Measurements from ENCODE around the gene MSN.
"Not testable (repeated sequence)": the region's sequence is repeated elsewhere in the genome, so short reads cannot be mapped to it uniquely, and the experiment has no call there.

The MSN gene

DNA sequence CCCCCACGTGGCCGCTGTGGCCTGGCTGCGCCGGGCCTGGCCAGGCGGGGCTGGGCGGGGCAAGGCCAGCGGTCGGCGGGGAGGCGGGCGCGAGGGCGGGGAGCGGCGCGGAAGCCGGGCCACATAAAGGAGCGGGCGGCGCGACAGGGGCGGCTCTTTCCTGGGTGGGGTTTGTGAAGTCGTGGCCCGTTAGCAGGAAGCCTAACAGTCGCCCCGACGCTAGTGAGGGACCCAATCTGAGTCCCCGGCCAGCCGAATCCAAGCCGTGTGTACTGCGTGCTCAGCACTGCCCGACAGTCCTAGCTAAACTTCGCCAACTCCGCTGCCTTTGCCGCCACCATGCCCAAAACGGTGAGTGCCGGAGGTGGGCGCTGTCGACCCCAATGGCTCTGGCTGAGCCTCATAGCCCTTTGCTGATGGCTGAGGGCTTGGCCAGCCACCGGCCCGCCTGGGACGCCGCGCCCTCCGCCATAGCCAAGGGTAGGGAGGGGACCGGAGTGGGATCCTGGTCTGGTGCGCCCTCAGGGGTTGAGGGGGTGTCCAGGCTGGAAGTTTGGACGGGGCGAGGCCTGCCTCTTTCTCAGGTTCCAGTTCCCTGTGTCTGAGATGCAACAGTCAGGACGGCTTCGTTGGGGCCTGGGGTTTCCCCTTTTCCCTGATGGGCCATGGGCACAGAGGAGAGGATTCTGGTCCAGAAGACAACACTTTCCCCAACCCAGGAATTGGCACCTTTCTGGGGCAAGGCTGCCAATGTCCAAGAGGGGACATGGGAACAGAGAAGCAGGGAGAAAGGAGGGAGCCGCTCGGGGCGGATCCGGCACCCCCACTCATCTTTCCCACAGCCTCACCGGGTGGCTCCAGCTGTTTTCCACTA lies at the start of gene MSN:
TSS of gene MSN (plus strand) at position 152 of the 874 bp plus-strand sequence. CDS start at position 340, 188 bp downstream.
- peak; percentile 79 for DNase-seq (ENCODE audit: low spot score)
- no peaks in the 10 kb centered on the region for H3K27me3 Mint-ChIP-seq (ENCODE audit: low read depth)
- peak within 1 kb of the TSS; percentile 98 for H3K4me3 Mint-ChIP-seq
- H3K27ac Mint-ChIP-seq, result peak within 1 kb of the TSS; percentile 93
- H3K9me3 Mint-ChIP-seq, result peaks cover under 1% of the 10 kb centered on the region
- peaks cover 40% of the 10 kb centered on the region for H3K36me3 Mint-ChIP-seq (ENCODE audit: low read depth)
- H3K4me1 Mint-ChIP-seq (ENCODE audit: low read depth), result peaks cover 34% of the 10 kb centered on the region

GRCh38 chrX:65620096-65620705 lies 47.3 kb upstream of the MSN start:
- H3K36me3 Mint-ChIP-seq (ENCODE audit: low read depth); H3K4me1 Mint-ChIP-seq (ENCODE audit: low read depth); DNase-seq (ENCODE audit: low spot score); H3K9me3 Mint-ChIP-seq; H3K4me3 Mint-ChIP-seq; H3K27ac Mint-ChIP-seq; H3K27me3 Mint-ChIP-seq (ENCODE audit: low read depth): not testable (repeated sequence)

- DNase-seq (ENCODE audit: low spot score), result no peak
- Mint-ChIP-seq H3K4me1 (ENCODE audit: low read depth) (no peaks in the 10 kb centered on the region), H3K27me3 (ENCODE audit: low read depth) (no peaks in the 10 kb centered on the region), H3K4me3 (no peak overlapping the region), H3K27ac (no peak overlapping the region), H3K36me3 (ENCODE audit: low read depth) (no peaks in the 10 kb centered on the region), H3K9me3 (peaks cover 13% of the 10 kb centered on the region)
These were observed 36.7 kb upstream of the MSN start for GRCh38 chrX:65630771-65631170.

DNA sequence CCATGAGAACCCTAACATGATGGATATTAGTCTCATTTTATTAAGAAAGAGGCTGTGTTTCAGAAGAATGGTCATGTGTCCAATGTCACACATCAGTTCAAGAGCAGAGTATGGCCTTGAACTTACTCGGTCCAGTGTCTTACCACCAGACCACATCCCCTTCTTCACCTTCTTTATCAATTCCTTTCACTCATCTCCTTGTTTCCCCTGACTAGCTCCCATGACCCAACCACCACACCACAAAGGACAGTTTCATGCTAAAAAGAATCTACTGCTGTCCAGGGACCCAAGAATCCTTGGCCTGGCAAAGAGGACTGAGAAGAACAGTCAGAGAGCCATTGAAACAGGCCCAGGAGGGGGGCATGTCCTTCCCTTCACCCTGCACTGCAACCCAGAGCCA lies 33.6 kb upstream of the MSN start:
- no peaks in the 10 kb centered on the region for H3K27me3 Mint-ChIP-seq (ENCODE audit: low read depth)
- no peaks in the 10 kb centered on the region for H3K36me3 Mint-ChIP-seq (ENCODE audit: low read depth)
- no peak for DNase-seq (ENCODE audit: low spot score)
- no peak overlapping the region for H3K27ac Mint-ChIP-seq
- H3K9me3 Mint-ChIP-seq, result no peaks in the 10 kb centered on the region
- no peak overlapping the region for H3K4me3 Mint-ChIP-seq
- no peaks in the 10 kb centered on the region for H3K4me1 Mint-ChIP-seq (ENCODE audit: low read depth)

DNA sequence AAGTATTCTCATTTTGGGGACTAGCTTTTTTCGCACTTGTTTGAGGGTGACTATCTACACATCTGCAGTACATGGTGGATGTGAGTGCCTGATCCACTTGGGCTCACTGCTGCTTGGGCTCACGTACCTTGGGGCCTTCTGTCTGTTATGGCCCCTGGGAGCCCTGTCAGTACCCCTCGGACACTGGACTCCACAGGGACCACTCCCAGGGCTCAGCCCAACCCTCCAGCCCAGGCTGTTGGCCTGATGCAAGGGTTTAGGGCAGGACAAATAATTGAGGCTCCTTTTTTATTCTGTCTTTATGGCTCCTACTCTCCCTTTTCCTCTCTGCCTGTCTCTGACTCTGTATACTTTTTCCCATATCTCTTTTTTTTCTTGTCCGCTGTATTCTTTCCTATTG lies 32.7 kb upstream of the MSN start:
- Mint-ChIP-seq H3K27me3 (ENCODE audit: low read depth) (no peaks in the 10 kb centered on the region), H3K4me1 (ENCODE audit: low read depth) (no peaks in the 10 kb centered on the region), H3K4me3 (no peak overlapping the region), H3K36me3 (ENCODE audit: low read depth) (no peaks in the 10 kb centered on the region), H3K9me3 (no peaks in the 10 kb centered on the region), H3K27ac (peak overlapping the region; percentile 16)
- no peak for DNase-seq (ENCODE audit: low spot score)

DNA sequence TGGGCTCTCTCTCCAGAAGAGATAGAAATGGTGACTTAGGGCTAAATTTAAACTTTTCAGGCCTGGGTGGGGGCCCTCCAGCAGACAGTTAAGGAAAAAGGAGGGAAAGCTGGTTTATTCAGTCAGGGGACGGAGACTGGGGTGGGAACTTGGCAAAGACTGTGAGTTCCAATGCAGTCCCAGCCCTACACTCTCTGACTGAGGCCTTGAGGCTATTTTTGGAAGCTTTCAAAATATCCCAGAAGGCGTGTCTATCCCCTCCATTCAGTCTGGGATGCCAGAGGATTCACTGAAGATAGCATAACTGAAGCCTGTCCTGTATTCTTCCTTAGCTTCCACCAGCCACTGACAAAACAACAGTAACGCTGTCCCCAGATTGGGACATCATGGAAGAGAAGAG lies 32.1 kb upstream of the MSN start:
- H3K27ac Mint-ChIP-seq, result no peak overlapping the region
- H3K4me3 Mint-ChIP-seq, result no peak overlapping the region
- no peaks in the 10 kb centered on the region for H3K27me3 Mint-ChIP-seq (ENCODE audit: low read depth)
- DNase-seq (ENCODE audit: low spot score), result no peak
- no peaks in the 10 kb centered on the region for H3K36me3 Mint-ChIP-seq (ENCODE audit: low read depth)
- H3K4me1 Mint-ChIP-seq (ENCODE audit: low read depth), result no peaks in the 10 kb centered on the region
- no peaks in the 10 kb centered on the region for H3K9me3 Mint-ChIP-seq

DNA sequence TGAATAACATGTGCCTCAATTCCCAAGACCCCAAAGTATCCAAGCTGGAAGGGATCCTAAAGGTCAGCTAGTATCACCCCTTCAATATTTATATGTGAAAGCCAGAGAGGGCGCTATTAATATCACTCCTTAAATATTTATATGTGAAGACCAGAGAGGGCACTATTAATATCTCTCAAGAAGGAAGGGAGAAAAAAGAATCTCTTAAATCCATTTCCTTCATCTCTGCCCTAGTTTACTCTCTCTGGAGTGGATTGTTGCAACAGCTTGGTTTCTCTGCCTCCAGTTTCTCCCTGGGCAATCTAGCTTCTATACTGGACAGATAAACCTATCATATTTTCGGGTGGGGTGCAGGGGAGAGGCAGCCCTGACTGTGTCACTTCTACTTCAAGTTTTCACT lies 31.6 kb upstream of the MSN start:
- Mint-ChIP-seq H3K36me3 (ENCODE audit: low read depth) (no peaks in the 10 kb centered on the region), H3K4me1 (ENCODE audit: low read depth) (no peaks in the 10 kb centered on the region), H3K27me3 (ENCODE audit: low read depth) (no peaks in the 10 kb centered on the region), H3K4me3 (no peak overlapping the region), H3K9me3 (no peaks in the 10 kb centered on the region), H3K27ac (no peak overlapping the region)
- no peak for DNase-seq (ENCODE audit: low spot score)

- H3K4me3 Mint-ChIP-seq; H3K4me1 Mint-ChIP-seq (ENCODE audit: low read depth); H3K36me3 Mint-ChIP-seq (ENCODE audit: low read depth); H3K27ac Mint-ChIP-seq; H3K9me3 Mint-ChIP-seq; H3K27me3 Mint-ChIP-seq (ENCODE audit: low read depth); DNase-seq (ENCODE audit: low spot score): not testable (repeated sequence)
These were observed 31.2 kb upstream of the MSN start for GRCh38 chrX:65636261-65636660.

DNA sequence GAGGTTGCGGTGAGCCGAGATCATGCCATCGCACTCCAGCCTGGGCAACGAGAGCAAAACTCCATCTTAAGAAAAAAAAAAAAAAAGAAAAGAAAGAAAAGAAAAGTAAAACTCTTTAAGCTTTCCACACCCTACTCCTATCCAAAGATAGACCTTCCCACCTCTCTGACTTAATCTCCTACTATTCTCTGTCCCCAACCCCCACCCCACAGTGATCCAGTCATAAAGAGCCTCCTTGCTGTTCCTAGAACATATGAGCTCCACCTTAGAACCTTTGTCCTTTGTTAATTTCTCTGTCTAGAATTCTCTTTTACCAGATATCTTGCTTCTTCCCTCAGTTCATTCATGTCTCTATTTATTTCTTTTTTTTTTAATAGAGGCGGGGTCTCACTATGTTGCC lies 30.1 kb upstream of the MSN start:
- H3K4me3 Mint-ChIP-seq, result no peak overlapping the region
- no peaks in the 10 kb centered on the region for H3K4me1 Mint-ChIP-seq (ENCODE audit: low read depth)
- H3K27me3 Mint-ChIP-seq (ENCODE audit: low read depth), result no peaks in the 10 kb centered on the region
- no peak overlapping the region for H3K27ac Mint-ChIP-seq
- H3K36me3 Mint-ChIP-seq (ENCODE audit: low read depth), result no peaks in the 10 kb centered on the region
- H3K9me3 Mint-ChIP-seq, result no peaks in the 10 kb centered on the region
- no peak for DNase-seq (ENCODE audit: low spot score)

GRCh38 chrX:65642914-65643491 lies 24.5 kb upstream of the MSN start:
- H3K27me3 Mint-ChIP-seq (ENCODE audit: low read depth), result no peaks in the 10 kb centered on the region
- H3K36me3 Mint-ChIP-seq (ENCODE audit: low read depth), result no peaks in the 10 kb centered on the region
- H3K4me1 Mint-ChIP-seq (ENCODE audit: low read depth), result peaks cover 5% of the 10 kb centered on the region
- no peak for DNase-seq (ENCODE audit: low spot score)
- H3K4me3 Mint-ChIP-seq, result no peak overlapping the region
- no peak overlapping the region for H3K27ac Mint-ChIP-seq
- H3K9me3 Mint-ChIP-seq, result no peaks in the 10 kb centered on the region

- Mint-ChIP-seq H3K4me1 (ENCODE audit: low read depth) (peaks cover 5% of the 10 kb centered on the region), H3K27me3 (ENCODE audit: low read depth) (no peaks in the 10 kb centered on the region), H3K9me3 (no peaks in the 10 kb centered on the region), H3K4me3 (no peak overlapping the region), H3K36me3 (ENCODE audit: low read depth) (no peaks in the 10 kb centered on the region), H3K27ac (no peak overlapping the region)
- DNase-seq (ENCODE audit: low spot score), result no peak
These were observed 23.9 kb upstream of the MSN start for GRCh38 chrX:65643531-65644052.

DNA sequence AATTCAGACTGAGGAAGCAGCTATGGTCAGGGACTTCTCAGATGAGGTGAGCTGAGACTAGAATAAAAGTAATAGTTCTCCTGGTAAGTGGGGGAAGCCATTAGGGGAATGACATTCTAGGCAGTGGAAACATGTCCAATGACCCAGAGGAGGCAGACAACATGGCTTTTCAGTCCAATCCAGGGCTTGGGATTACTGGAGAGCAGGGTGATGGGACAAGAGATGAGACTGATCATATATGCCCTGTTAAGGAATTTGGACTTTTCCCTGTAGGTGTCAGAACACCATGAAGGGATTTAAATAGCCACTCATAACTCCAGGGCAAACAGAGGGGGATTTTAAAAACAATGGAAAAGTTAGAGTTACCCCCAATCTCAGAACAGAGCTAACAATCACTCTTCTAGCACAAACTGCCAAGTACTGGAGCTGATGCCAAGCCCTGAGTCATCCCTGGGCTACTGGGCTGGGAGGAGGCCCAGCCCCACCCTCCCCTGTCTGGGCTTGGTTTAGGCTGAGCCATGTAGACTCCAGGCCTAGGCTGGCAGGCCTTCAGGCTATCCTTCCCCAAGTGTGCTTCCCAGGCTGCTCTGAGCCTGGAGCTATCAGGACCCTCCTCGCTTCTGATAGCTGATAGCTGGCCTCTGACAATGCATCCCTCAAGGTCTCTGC lies 22.7 kb upstream of the MSN start:
- H3K4me3 Mint-ChIP-seq, result no peak overlapping the region
- no peaks in the 10 kb centered on the region for H3K9me3 Mint-ChIP-seq
- no peak for DNase-seq (ENCODE audit: low spot score)
- H3K27ac Mint-ChIP-seq, result no peak overlapping the region
- no peaks in the 10 kb centered on the region for H3K27me3 Mint-ChIP-seq (ENCODE audit: low read depth)
- H3K4me1 Mint-ChIP-seq (ENCODE audit: low read depth), result peaks cover 5% of the 10 kb centered on the region
- H3K36me3 Mint-ChIP-seq (ENCODE audit: low read depth), result no peaks in the 10 kb centered on the region

GRCh38 chrX:65647801-65648200 lies 19.7 kb upstream of the MSN start:
- Mint-ChIP-seq H3K4me1 (ENCODE audit: low read depth) (peaks cover 5% of the 10 kb centered on the region), H3K27me3 (ENCODE audit: low read depth) (no peaks in the 10 kb centered on the region), H3K4me3 (no peak overlapping the region), H3K36me3 (ENCODE audit: low read depth) (no peaks in the 10 kb centered on the region), H3K9me3 (no peaks in the 10 kb centered on the region), H3K27ac (no peak overlapping the region)
- no peak for DNase-seq (ENCODE audit: low spot score)

- Mint-ChIP-seq H3K27me3 (ENCODE audit: low read depth) (no peaks in the 10 kb centered on the region), H3K9me3 (no peaks in the 10 kb centered on the region), H3K27ac (no peak overlapping the region), H3K4me3 (no peak overlapping the region), H3K36me3 (ENCODE audit: low read depth) (no peaks in the 10 kb centered on the region), H3K4me1 (ENCODE audit: low read depth) (peaks cover 16% of the 10 kb centered on the region)
- DNase-seq (ENCODE audit: low spot score), result no peak
These were observed 15.4 kb upstream of the MSN start for GRCh38 chrX:65652098-65652497.

All from T-helper 2 cell treated with Interferon-gamma antibody and Interleukin-4, amounts not matched to agents 5 μg/mL and 100 μg/mL, for 36 hours (primary cell).